Stimulated activated effector memory CD8-positive, alpha-beta T cell treated with anti-CD3 and anti-CD28 coated beads, Interleukin-12 subunit alpha, Interleukin-12 subunit beta, amount 100 ng/mL, for 72 hours (primary cell): ENCODE data around the gene RASSF3.

Source experiments
- ATAC-seq: fragments of 150-1000 bp; cut with Tn5 transposase; 2 replicates; pipeline ENCODE4 v1.10.0; 2021
- DNase-seq, 2 donors: peaks; one replicate each; pipeline ENCODE4 v3.0.0; 2021 to 2022; ENCODE audit warnings: low spot score in 2 of 2
- H3K27ac Mint-ChIP-seq: one replicate; pipeline ENCODE4 v1.8.0; 2022; ENCODE audit warnings: mild to moderate bottlenecking, mixed read lengths
- H3K36me3 Mint-ChIP-seq: one replicate; pipeline ENCODE4 v1.8.0; 2022; ENCODE audit warnings: mild to moderate bottlenecking, mixed read lengths
- H3K4me1 Mint-ChIP-seq: one replicate; pipeline ENCODE4 v1.8.0; 2022; ENCODE audit warnings: mixed read lengths
- H3K4me3 Mint-ChIP-seq: one replicate; pipeline ENCODE4 v1.8.0; 2022; ENCODE audit warnings: mild to moderate bottlenecking, mixed read lengths
- H3K9me3 Mint-ChIP-seq: one replicate; pipeline ENCODE4 v1.8.0; 2022; ENCODE audit warnings: mixed read lengths

The RASSF3 gene

GRCh38 chr12:64724201-64724745 lies 114.0 kb downstream of the RASSF3 start:
- H3K27ac Mint-ChIP-seq, result peak overlapping the region; percentile 53
- DNase-seq, result no peak
- no peak for ATAC-seq
- H3K4me1 Mint-ChIP-seq, result peaks cover 9% of the 10 kb centered on the region
- H3K36me3 Mint-ChIP-seq, result peaks cover 53% of the 10 kb centered on the region
- H3K4me3 Mint-ChIP-seq, result no peak overlapping the region
- H3K9me3 Mint-ChIP-seq, result no peaks in the 10 kb centered on the region

- ATAC-seq (no peak), DNase-seq (no peak)
- Mint-ChIP-seq H3K4me3 (peak overlapping the region; percentile 47), H3K4me1 (peaks cover 18% of the 10 kb centered on the region), H3K27ac (peak overlapping the region; percentile 95), H3K36me3 (peaks cover 39% of the 10 kb centered on the region), H3K9me3 (no peaks in the 10 kb centered on the region)
Measured at GRCh38 chr12:64729909-64730587, 119.8 kb downstream of the RASSF3 start.

GRCh38 chr12:64730588-64730969 lies 120.3 kb downstream of the RASSF3 start:
- ATAC-seq, result peak; percentile 55

GRCh38 chr12:64731683-64732082 lies 121.4 kb downstream of the RASSF3 start:
- Mint-ChIP-seq H3K27ac (peak overlapping the region; percentile 95), H3K36me3 (peaks cover 43% of the 10 kb centered on the region), H3K9me3 (no peaks in the 10 kb centered on the region), H3K4me3 (no peak overlapping the region), H3K4me1 (peaks cover 18% of the 10 kb centered on the region)
- DNase-seq (no peak), ATAC-seq (no peak)

More at GRCh38 chr12:64730588-64730969, 120.3 kb downstream of the RASSF3 start:
- H3K27ac Mint-ChIP-seq, result peak overlapping the region; percentile 95
- peaks cover 18% of the 10 kb centered on the region for H3K4me1 Mint-ChIP-seq
- peaks cover 34% of the 10 kb centered on the region for H3K36me3 Mint-ChIP-seq
- peak overlapping the region; percentile 47 for H3K4me3 Mint-ChIP-seq
- no peaks in the 10 kb centered on the region for H3K9me3 Mint-ChIP-seq
- no peak for DNase-seq

- no peaks in the 10 kb centered on the region for H3K9me3 Mint-ChIP-seq
- peaks cover 55% of the 10 kb centered on the region for H3K36me3 Mint-ChIP-seq
- no peak overlapping the region for H3K4me3 Mint-ChIP-seq
- no peak for DNase-seq
- no peak for ATAC-seq
- no peak overlapping the region for H3K27ac Mint-ChIP-seq
- peaks cover 27% of the 10 kb centered on the region for H3K4me1 Mint-ChIP-seq
Measured at GRCh38 chr12:64733857-64734256, 123.6 kb downstream of the RASSF3 start.

GRCh38 chr12:64735442-64735841 lies 125.1 kb downstream of the RASSF3 start:
- H3K9me3 Mint-ChIP-seq, result no peaks in the 10 kb centered on the region
- H3K27ac Mint-ChIP-seq, result no peak overlapping the region
- ATAC-seq, result no peak

GRCh38 chr12:64736771-64737170 lies 126.5 kb downstream of the RASSF3 start:
- Mint-ChIP-seq H3K27ac (no peak overlapping the region), H3K9me3 (no peaks in the 10 kb centered on the region), H3K4me1 (peaks cover 9% of the 10 kb centered on the region), H3K36me3 (peaks cover 73% of the 10 kb centered on the region), H3K4me3 (no peak overlapping the region)
- no peak for ATAC-seq
- DNase-seq, result no peak

More at GRCh38 chr12:64735442-64735841, 125.1 kb downstream of the RASSF3 start:
- H3K36me3 Mint-ChIP-seq, result peaks cover 70% of the 10 kb centered on the region
- H3K4me3 Mint-ChIP-seq, result no peak overlapping the region
- peaks cover 21% of the 10 kb centered on the region for H3K4me1 Mint-ChIP-seq
- DNase-seq, result no peak

- H3K9me3 Mint-ChIP-seq, result no peaks in the 10 kb centered on the region
- ATAC-seq (peak; percentile 70), DNase-seq (no peak)
- peak overlapping the region; percentile 54 for H3K27ac Mint-ChIP-seq
- peaks cover 9% of the 10 kb centered on the region for H3K4me1 Mint-ChIP-seq
- no peak overlapping the region for H3K4me3 Mint-ChIP-seq
- peaks cover 80% of the 10 kb centered on the region for H3K36me3 Mint-ChIP-seq
Measured at GRCh38 chr12:64737539-64737938, 127.2 kb downstream of the RASSF3 start.

- H3K36me3 Mint-ChIP-seq, result peaks cover 83% of the 10 kb centered on the region
- ATAC-seq, result no peak
- H3K9me3 Mint-ChIP-seq, result no peaks in the 10 kb centered on the region
- H3K4me3 Mint-ChIP-seq, result no peak overlapping the region
- DNase-seq, result no peak
- no peak overlapping the region for H3K27ac Mint-ChIP-seq
- peaks cover 9% of the 10 kb centered on the region for H3K4me1 Mint-ChIP-seq
Measured at GRCh38 chr12:64739778-64740177, 129.5 kb downstream of the RASSF3 start.

GRCh38 chr12:64740646-64741045 lies 130.4 kb downstream of the RASSF3 start:
- H3K36me3 Mint-ChIP-seq, result peaks cover 89% of the 10 kb centered on the region
- no peak for DNase-seq
- no peak for ATAC-seq
- no peaks in the 10 kb centered on the region for H3K9me3 Mint-ChIP-seq
- peak overlapping the region; percentile 56 for H3K27ac Mint-ChIP-seq
- no peak overlapping the region for H3K4me3 Mint-ChIP-seq
- H3K4me1 Mint-ChIP-seq, result peaks cover 9% of the 10 kb centered on the region

GRCh38 chr12:64742416-64742815 lies 132.1 kb downstream of the RASSF3 start:
- ATAC-seq, result no peak
- peaks cover 86% of the 10 kb centered on the region for H3K36me3 Mint-ChIP-seq
- H3K9me3 Mint-ChIP-seq, result no peaks in the 10 kb centered on the region

GRCh38 chr12:64743206-64743605 lies 132.9 kb downstream of the RASSF3 start:
- Mint-ChIP-seq H3K4me1 (no peaks in the 10 kb centered on the region), H3K36me3 (peaks cover 86% of the 10 kb centered on the region)

More at GRCh38 chr12:64742416-64742815, 132.1 kb downstream of the RASSF3 start:
- H3K27ac Mint-ChIP-seq, result no peak overlapping the region
- H3K4me3 Mint-ChIP-seq, result no peak overlapping the region
- peaks cover 5% of the 10 kb centered on the region for H3K4me1 Mint-ChIP-seq
- no peak for DNase-seq

GRCh38 chr12:64744422-64745258 lies 134.3 kb downstream of the RASSF3 start:
- no peak for DNase-seq
- Mint-ChIP-seq H3K4me1 (no peaks in the 10 kb centered on the region), H3K9me3 (no peaks in the 10 kb centered on the region), H3K4me3 (no peak overlapping the region), H3K27ac (peak overlapping the region; percentile 0), H3K36me3 (peaks cover 83% of the 10 kb centered on the region)
- ATAC-seq, result no peak

More at GRCh38 chr12:64743206-64743605, 132.9 kb downstream of the RASSF3 start:
- Mint-ChIP-seq H3K4me3 (no peak overlapping the region), H3K9me3 (no peaks in the 10 kb centered on the region), H3K27ac (no peak overlapping the region)
- ATAC-seq, result no peak
- DNase-seq, result no peak

- H3K4me3 Mint-ChIP-seq, result no peak overlapping the region
- peaks cover 83% of the 10 kb centered on the region for H3K36me3 Mint-ChIP-seq
- no peaks in the 10 kb centered on the region for H3K9me3 Mint-ChIP-seq
- no peak for DNase-seq
- peak overlapping the region; percentile 64 for H3K27ac Mint-ChIP-seq
- ATAC-seq, result no peak
- no peaks in the 10 kb centered on the region for H3K4me1 Mint-ChIP-seq
Measured at GRCh38 chr12:64745259-64745807, 135.0 kb downstream of the RASSF3 start.

- no peaks in the 10 kb centered on the region for H3K4me1 Mint-ChIP-seq
- no peak overlapping the region for H3K4me3 Mint-ChIP-seq
- H3K27ac Mint-ChIP-seq, result no peak overlapping the region
- no peaks in the 10 kb centered on the region for H3K9me3 Mint-ChIP-seq
- DNase-seq (no peak), ATAC-seq (no peak)
- H3K36me3 Mint-ChIP-seq, result peaks cover 83% of the 10 kb centered on the region
Measured at GRCh38 chr12:64745980-64746379, 135.7 kb downstream of the RASSF3 start.
